NOMO-1 treated with dmso at 0.1 percent for 144 hours (cell line): ENCODE results near the gene MPL.

ENCODE experiments used
- DNase-seq: peaks from one replicate; lab custom pipeline; 2025; ENCODE audit not compliant: unreplicated experiment; lab: John Stamatoyannopoulos, UW

The MPL gene

DNA sequence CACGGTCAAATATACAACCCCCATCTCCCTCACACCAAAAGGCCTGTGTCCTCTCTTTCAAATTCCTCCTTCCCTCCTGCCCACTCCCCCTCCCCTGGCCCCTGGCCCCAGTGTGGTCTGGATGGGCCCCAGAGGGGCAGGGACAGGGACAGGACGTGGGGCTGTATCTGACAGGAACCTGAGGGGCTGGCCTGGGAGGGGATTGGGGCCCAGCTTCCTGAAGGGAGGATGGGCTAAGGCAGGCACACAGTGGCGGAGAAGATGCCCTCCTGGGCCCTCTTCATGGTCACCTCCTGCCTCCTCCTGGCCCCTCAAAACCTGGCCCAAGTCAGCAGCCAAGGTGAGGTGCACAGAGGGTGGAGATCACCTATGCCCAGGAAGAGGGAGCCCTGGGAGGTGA, at the start of gene MPL:
MPL (plus strand) TSS at position 231 of the 400 bp plus-strand sequence; CDS start at position 262, 31 bp downstream.
- DNase-seq, result no peak

DNA sequence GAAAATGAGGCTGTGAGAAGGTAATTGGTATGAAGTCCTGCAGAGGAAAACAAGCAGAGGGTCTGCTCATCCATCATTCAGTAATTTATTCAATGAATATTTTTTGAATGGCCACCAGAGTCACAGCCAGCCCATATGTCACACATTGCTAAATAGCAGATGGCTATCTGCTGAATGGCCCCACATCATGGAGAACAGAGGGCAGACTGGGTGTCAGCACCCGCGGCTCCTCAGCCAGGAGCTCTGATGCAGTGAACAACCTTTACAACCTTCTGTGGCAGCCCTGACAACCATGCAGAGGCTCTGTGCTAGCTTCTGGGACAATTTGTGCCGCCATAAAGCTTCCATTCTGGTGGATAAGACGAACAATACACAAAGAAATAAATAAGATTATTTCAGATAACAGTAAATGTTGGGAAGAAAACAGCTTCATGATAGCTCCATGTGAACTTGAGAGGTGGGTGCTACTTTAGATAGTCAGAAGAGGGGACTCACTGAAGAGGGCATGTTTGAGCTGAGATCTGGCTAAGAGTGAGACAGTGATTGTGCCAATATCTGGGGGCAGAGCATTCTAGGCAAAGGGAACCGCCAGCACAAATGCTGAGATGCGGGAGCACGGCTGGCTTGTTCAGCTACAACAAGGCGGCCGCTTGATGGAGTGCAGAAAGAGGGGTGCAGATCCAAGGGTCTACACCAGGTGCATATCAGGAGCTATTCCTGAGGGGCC, 49.4 kb upstream of the MPL start:
- DNase-seq, result no peak

- DNase-seq, result no peak
These were observed 48.6 kb upstream of the MPL start for GRCh38 chr1:43288785-43289706.

- no peak for DNase-seq
These were observed 45.4 kb upstream of the MPL start for GRCh38 chr1:43292216-43292615.

GRCh38 chr1:43292679-43293078, 44.9 kb upstream of the MPL start:
- DNase-seq, result no peak

- DNase-seq, result no peak
These were observed 44.4 kb upstream of the MPL start for GRCh38 chr1:43293176-43293575.

GRCh38 chr1:43293896-43294760, 43.5 kb upstream of the MPL start:
- DNase-seq, result no peak

GRCh38 chr1:43294761-43295160, 42.9 kb upstream of the MPL start:
- no peak for DNase-seq

DNA sequence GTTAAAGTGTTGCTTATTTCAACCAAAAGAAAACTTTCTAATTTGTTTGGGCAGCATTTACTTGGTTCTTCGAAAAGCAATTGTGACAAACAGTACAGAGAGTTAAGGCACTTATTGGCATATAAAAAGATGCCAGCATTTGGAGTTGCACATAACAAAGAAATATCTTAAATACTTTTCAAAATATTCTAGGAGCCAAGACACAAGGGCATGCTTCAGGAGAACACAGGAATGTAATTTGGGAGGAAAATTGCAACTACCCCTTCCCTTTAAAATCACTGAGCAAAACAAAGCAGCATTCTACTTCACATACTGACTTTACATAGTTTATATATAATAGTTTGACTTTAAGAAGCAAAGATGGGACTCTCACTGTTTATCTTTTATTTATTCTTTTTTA, 41.4 kb upstream of the MPL start:
- no peak for DNase-seq

- no peak for DNase-seq
These were observed 39.6 kb upstream of the MPL start for GRCh38 chr1:43298055-43298454.

GRCh38 chr1:43299101-43299500, 38.5 kb upstream of the MPL start:
- DNase-seq, result no peak

GRCh38 chr1:43300378-43301094, 37.1 kb upstream of the MPL start, which contains the start of gene TIE1:
TSS of gene TIE1 (plus strand) at chr1:43300982. CDS start at chr1:43301072, 90 bp downstream.
- DNase-seq, result no peak

- DNase-seq, result no peak
These were observed 35.4 kb upstream of the MPL start for GRCh38 chr1:43302201-43302600.

- DNase-seq, result no peak
These were observed 34.7 kb upstream of the MPL start for GRCh38 chr1:43302721-43303470.

GRCh38 chr1:43303471-43304313, 33.9 kb upstream of the MPL start:
- no peak for DNase-seq

DNA sequence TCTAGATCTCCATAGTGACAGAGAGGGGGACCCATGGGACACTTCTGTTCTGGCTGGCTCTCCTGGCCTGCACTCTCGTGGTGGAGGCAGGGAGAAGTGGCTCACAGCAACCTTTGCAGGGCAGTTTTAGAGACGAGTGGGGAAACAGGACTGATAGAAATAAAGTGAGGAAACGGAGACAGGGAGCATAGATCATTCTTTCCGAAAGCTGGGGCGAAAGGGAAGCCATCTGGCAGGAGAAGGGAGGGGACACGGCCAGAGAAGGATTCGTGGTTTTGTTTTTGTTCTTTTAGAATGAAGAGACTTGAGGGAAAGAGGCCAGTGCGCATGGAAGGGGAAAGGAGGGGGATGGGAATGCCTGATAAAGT, 33.3 kb upstream of the MPL start:
- no peak for DNase-seq

- no peak for DNase-seq
These were observed 32.8 kb upstream of the MPL start for GRCh38 chr1:43304771-43305300.

GRCh38 chr1:43305461-43305860, 32.2 kb upstream of the MPL start:
- no peak for DNase-seq
